K562 (cell line): ENCODE data around the gene CHCHD6. TPM values are rescaled to one million over a fixed set of nuclear protein-coding genes. Genes with fewer than 3 reads are reported as not detected.
A peak's percentile ranks its signal among the peaks of the same experiment; 100 is the strongest.

ENCODE experiments used
- CHD1 ChIP-seq: fragments of 200-600 bp; sonication (generic); IDR thresholded peaks from one replicate; pipeline ENCODE4 v1.6.1; 2012; ENCODE audit warnings: mild to moderate bottlenecking, moderate library complexity, low read length, inconsistent platforms
- CTCF ChIP-seq, 3 experiments: IDR thresholded peaks in 2 of 3; conservative IDR thresholded peaks in 1 of 3; 2 replicates each; pipeline ENCODE4 v1.5.1; 2011 to 2012; ENCODE audit warnings: low read length in 3 of 3, mild to moderate bottlenecking in 3 of 3, control low read depth in 2 of 3, improper control_type of control experiment in 1 of 3, inconsistent platforms in 1 of 3, low read depth in 1 of 3, mixed read lengths in 1 of 3, moderate library complexity in 1 of 3; ENCODE audit not compliant: insufficient read depth in 2 of 3
- DIDO1 ChIP-seq: fragments of 450-650 bp; IDR thresholded peaks from 2 replicates; pipeline ENCODE4 v1.6.1; 2016; ENCODE audit warnings: low read depth, missing biosample characterization, missing genetic modification characterization
- ETS1 ChIP-seq: conservative IDR thresholded peaks from 2 replicates; pipeline ENCODE4 v1.6.1; 2011; ENCODE audit warnings: low read depth, mild to moderate bottlenecking, low read length; ENCODE audit not compliant: control insufficient read depth
- IFI16 ChIP-seq: fragments of 250-450 bp; sonication (Bioruptor Pico); IDR thresholded peaks from 2 replicates; pipeline ENCODE4 v2.1.2; 2022; ENCODE audit warnings: mild to moderate bottlenecking, inconsistent platforms
- JUN ChIP-seq, 2 experiments: sonication (generic) in 1 of 2; formaldehyde crosslinking in 1 of 2; IDR thresholded peaks; 2 replicates each; pipeline versions ENCODE4 v1.6.1 to v1.8.0; 2012 to 2022; ENCODE audit warnings: borderline replicate concordance in 2 of 2, mild to moderate bottlenecking in 2 of 2, improper control_type of control experiment in 1 of 2, low read depth in 1 of 2, low read length in 1 of 2, missing genetic modification reagents in 1 of 2
- MEIS2 ChIP-seq: fragments of 450-650 bp; IDR thresholded peaks from 2 replicates; pipeline ENCODE4 v1.6.1; 2014; ENCODE audit warnings: mild to moderate bottlenecking; ENCODE audit not compliant: partially characterized antibody
- POLR2H ChIP-seq: IDR thresholded peaks from 2 replicates; pipeline ENCODE4 v1.6.1; 2016; ENCODE audit warnings: missing genetic modification characterization, low read depth, mild to moderate bottlenecking, control low read depth, missing compliant biosample characterization, moderate library complexity
- RAD21 ChIP-seq, 2 experiments: fragments of 250-450 bp in 1 of 2; fragments of 450-650 bp in 1 of 2; sonication (Bioruptor Pico) in 1 of 2; formaldehyde crosslinking in 1 of 2; IDR thresholded peaks in 1 of 2; conservative IDR thresholded peaks in 1 of 2; 2 replicates each; pipeline versions ENCODE4 v1.4.0 to v1.8.0; 2020 to 2022; ENCODE audit warnings: mild to moderate bottlenecking in 2 of 2, moderate library complexity in 1 of 2
- SIN3A ChIP-seq, 2 experiments: fragments of 150-350 bp in 1 of 2; IDR thresholded peaks; 2 replicates each; pipeline ENCODE4 v1.6.1; 2011 to 2016; ENCODE audit warnings: borderline replicate concordance in 2 of 2, low read depth in 2 of 2, low read length in 2 of 2, mild to moderate bottlenecking in 2 of 2, moderate library complexity in 2 of 2; ENCODE audit not compliant: control insufficient read depth in 1 of 2
- SMC3 ChIP-seq: conservative IDR thresholded peaks from 2 replicates; pipeline ENCODE4 v1.6.1; 2011; ENCODE audit warnings: low read depth, low read length, improper control_type of control experiment; ENCODE audit not compliant: insufficient read depth
- SREBF2 ChIP-seq: sonication (generic); formaldehyde crosslinking; IDR thresholded peaks from 2 replicates; pipeline ENCODE4 v1.4.0; 2020; ENCODE audit warnings: mild to moderate bottlenecking, missing genetic modification reagents
- TCF7L2 ChIP-seq: fragments of 150-350 bp; IDR thresholded peaks from 2 replicates; pipeline ENCODE4 v1.6.1; 2016; ENCODE audit warnings: low read depth, mild to moderate bottlenecking, low read length, moderate library complexity
- polyA plus RNA-seq, 8 experiments: library from polyadenylated mRNA; depleted of rRNA in 4 of 8; stranded (reverse) in 5 of 8; unstranded in 3 of 8; fragments of >200 nt; fragmentation: Nextera tagmentation in 2 of 8; fragmentation: Illumina TruSeq in 1 of 8; extraction: Ambion mirVana in 2 of 8; extraction: Trizol in 1 of 8; gene quantifications; 2 replicates each; pipeline versions ENCODE4 v1.2.1 to v1.2.3, GENCODE V29; 2011 to 2014; ENCODE audit warnings: inconsistent platforms in 1 of 8, missing spikeins in 1 of 8
- total RNA-seq, 7 experiments: library from RNA; depleted of rRNA in 6 of 7; stranded (reverse); fragments of >200 nt in 6 of 7; fragmentation: Illumina TruSeq in 2 of 7; extraction: Trizol in 2 of 7; gene quantifications; 2 replicates each; pipeline versions ENCODE4 v1.2.1 to v1.2.3, GENCODE V29; 2011 to 2021; ENCODE audit warnings: low replicate concordance in 1 of 7
- TF ChIP-seq, protein P1 (sequence below): fragments of 250-450 bp; sonication (Bioruptor Pico); IDR thresholded peaks from 2 replicates; pipeline ENCODE4 v1.5.0; 2021; ENCODE audit warnings: mild to moderate bottlenecking, borderline replicate concordance

CHCHD6 gene
- total and polyA plus RNA-seq, 9 of the 15 experiments (the other 6 are each of a cell fraction or from before 2014, with no cell fraction given): 4.6 to 18.6 (median 10.9) TPM

GRCh38 chr3:126945171-126945721 is 241.2 kb downstream of the CHCHD6 start (continued):
- TF ChIP-seq JUN (IDR thresholded peaks at IDR 0.05; ENCODE audit: borderline replicate concordance, low read depth, low read length) (no peak), JUN (CRISPR knock-in tag; IDR thresholded peaks at IDR 0.05; ENCODE audit: borderline replicate concordance) (no peak), SMC3 (no peak), ETS1 (no peak), DIDO1 (tag) (no peak), POLR2H (tag) (no peak), SREBF2 (no peak), SIN3A (IDR thresholded peaks at IDR 0.05; ENCODE audit: borderline replicate concordance in 2 of 2, control insufficient read depth in 1 of 2, low read depth in 2 of 2, low read length in 2 of 2) (no peak), CTCF (IDR thresholded peaks at IDR 0.05 in 2 of 3, conservative IDR thresholded peaks at IDR 0.05 in 1 of 3; ENCODE audit: insufficient read depth in 2 of 3, low read depth in 1 of 3, low read length in 3 of 3) (peak; percentile 34 to 52 (median 43); a peak in 5 of 6 replicates), CHD1 (no peak), IFI16 (CRISPR knock-in tag) (no peak), RAD21 (CRISPR knock-in tag; conservative IDR thresholded peaks at IDR 0.05 in 1 of 2, IDR thresholded peaks at IDR 0.05 in 1 of 2) (peak in 1 of 2 experiments; percentile 39; a peak in 2 of 4 replicates), MEIS2 (no peak), TCF7L2 (no peak)
- TF ChIP-seq, protein P1, sequence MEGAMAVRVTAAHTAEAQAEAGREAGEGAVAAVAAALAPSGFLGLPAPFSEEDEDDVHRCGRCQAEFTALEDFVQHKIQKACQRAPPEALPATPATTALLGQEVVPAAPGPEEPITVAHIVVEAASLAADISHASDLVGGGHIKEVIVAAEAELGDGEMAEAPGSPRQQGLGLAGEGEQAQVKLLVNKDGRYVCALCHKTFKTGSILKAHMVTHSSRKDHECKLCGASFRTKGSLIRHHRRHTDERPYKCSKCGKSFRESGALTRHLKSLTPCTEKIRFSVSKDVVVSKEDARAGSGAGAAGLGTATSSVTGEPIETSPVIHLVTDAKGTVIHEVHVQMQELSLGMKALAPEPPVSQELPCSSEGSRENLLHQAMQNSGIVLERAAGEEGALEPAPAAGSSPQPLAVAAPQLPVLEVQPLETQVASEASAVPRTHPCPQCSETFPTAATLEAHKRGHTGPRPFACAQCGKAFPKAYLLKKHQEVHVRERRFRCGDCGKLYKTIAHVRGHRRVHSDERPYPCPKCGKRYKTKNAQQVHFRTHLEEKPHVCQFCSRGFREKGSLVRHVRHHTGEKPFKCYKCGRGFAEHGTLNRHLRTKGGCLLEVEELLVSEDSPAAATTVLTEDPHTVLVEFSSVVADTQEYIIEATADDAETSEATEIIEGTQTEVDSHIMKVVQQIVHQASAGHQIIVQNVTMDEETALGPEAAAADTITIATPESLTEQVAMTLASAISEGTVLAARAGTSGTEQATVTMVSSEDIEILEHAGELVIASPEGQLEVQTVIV (CRISPR knock-in tag): no peak
